Left ventricle myocardium inferior (tissue), 1 donor: Measurements from ENCODE around the gene RPS15. TPM values are rescaled to one million over a fixed set of nuclear protein-coding genes. Genes with fewer than 3 reads are reported as not detected.

Experiments
- DNase-seq: peaks from one replicate; pipeline ENCODE4 v3.0.0-alpha.2; 2020
- H3K27ac ChIP-seq: fragments of 200-600 bp; replicated peaks from 2 replicates; pipeline ENCODE4 v1.8.0; 2021
- H3K27me3 ChIP-seq: fragments of 200-600 bp; 2 replicates; pipeline ENCODE4 v1.8.0; 2021; ENCODE audit warnings: low read depth
- H3K36me3 ChIP-seq: fragments of 200-600 bp; 2 replicates; pipeline ENCODE4 v1.8.0; 2021
- H3K4me1 ChIP-seq: fragments of 200-600 bp; 2 replicates; pipeline ENCODE4 v1.8.0; 2021
- H3K4me3 ChIP-seq: fragments of 200-600 bp; 2 replicates; pipeline ENCODE4 v1.8.0; 2021; ENCODE audit warnings: mild to moderate bottlenecking, moderate library complexity
- H3K9me3 ChIP-seq: fragments of 200-600 bp; replicated peaks from 2 replicates; pipeline ENCODE4 v1.8.0; 2021
- intact Hi-C: fragments of 100-400 bp; cut with micrococcal nuclease; formaldehyde crosslinking; loops from one replicate; pipeline ENCODE4 v1.11.0; 2022
- total RNA-seq: library from RNA; stranded (reverse); fragmentation: NEBNext Ultra II Directional; extraction: Animal tissue kit (Norgen Biotek cat#: 25700); gene quantifications from one replicate; pipeline ENCODE4 v1.2.1, GENCODE V29; 2021
- TF ChIP-seq, protein P1 (sequence below): fragments of 200-600 bp; IDR thresholded peaks from 2 replicates; pipeline ENCODE4 v1.8.0; 2021; ENCODE audit warnings: antibody characterized with exemption, mild to moderate bottlenecking, borderline replicate concordance
- donor health status: DM: no; HTN: yes; CAD: no; lungs with severe emphysema.

Gene RPS15
- total RNA-seq, 1 donor from 2014 or later = 588 TPM

GRCh38 chr19:1408300-1409203 is 29.6 kb upstream of the RPS15 start:
- peak overlapping the region; percentile 96 for H3K27ac ChIP-seq
- intact Hi-C loops = no loop called here
- peak; percentile 59 for DNase-seq
- no peaks in the 10 kb centered on the region for H3K9me3 ChIP-seq
- no peaks in the 10 kb centered on the region for H3K27me3 ChIP-seq
- H3K4me1 ChIP-seq = peaks cover 66% of the 10 kb centered on the region
- H3K36me3 ChIP-seq = peaks cover 9% of the 10 kb centered on the region
- TF ChIP-seq, protein P1, sequence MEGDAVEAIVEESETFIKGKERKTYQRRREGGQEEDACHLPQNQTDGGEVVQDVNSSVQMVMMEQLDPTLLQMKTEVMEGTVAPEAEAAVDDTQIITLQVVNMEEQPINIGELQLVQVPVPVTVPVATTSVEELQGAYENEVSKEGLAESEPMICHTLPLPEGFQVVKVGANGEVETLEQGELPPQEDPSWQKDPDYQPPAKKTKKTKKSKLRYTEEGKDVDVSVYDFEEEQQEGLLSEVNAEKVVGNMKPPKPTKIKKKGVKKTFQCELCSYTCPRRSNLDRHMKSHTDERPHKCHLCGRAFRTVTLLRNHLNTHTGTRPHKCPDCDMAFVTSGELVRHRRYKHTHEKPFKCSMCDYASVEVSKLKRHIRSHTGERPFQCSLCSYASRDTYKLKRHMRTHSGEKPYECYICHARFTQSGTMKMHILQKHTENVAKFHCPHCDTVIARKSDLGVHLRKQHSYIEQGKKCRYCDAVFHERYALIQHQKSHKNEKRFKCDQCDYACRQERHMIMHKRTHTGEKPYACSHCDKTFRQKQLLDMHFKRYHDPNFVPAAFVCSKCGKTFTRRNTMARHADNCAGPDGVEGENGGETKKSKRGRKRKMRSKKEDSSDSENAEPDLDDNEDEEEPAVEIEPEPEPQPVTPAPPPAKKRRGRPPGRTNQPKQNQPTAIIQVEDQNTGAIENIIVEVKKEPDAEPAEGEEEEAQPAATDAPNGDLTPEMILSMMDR = no peak
- H3K4me3 ChIP-seq = peak overlapping the region; percentile 86

GRCh38 chr19:1409204-1410005 is 28.8 kb upstream of the RPS15 start:
- H3K9me3 ChIP-seq = no peaks in the 10 kb centered on the region
- TF ChIP-seq, protein P1 = no peak
- peaks cover 10% of the 10 kb centered on the region for H3K36me3 ChIP-seq
- H3K4me1 ChIP-seq = peaks cover 75% of the 10 kb centered on the region
- intact Hi-C loops = no loop called here
- H3K4me3 ChIP-seq = peak overlapping the region; percentile 86
- H3K27ac ChIP-seq = peak overlapping the region; percentile 96
- DNase-seq = no peak
- no peaks in the 10 kb centered on the region for H3K27me3 ChIP-seq

DNA sequence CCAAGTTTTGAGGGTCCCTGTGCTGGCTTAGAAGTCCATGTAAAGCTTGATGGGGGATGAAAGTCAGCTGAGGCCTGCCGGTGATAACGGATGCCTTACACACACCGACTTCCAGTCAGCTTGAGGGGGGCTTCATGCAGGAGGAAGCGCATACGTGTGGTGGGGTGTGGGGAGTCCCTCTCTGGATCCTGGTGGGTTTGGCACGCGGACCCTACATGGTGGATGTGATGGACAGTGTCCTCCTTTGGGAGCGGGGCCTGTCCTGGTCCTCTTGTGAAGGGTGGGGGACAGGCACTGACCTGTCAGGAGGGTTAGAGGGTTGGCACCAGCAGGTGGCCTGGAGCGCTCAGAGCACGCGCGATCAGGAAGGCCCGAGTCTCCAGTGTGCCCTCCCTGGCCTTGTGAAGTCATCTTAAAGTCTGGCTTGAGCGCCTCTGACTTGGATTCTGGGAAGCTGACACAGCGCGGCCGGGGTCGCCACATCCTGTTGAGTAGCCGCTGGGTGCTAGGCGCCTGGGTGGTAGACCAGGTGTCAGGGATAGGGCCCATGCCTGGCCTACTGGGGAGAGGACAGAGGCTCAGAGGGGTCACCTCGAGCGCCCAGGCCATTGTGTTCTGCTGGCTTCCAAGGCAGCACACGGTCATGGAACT is 27.9 kb upstream of the RPS15 start:
- Histone ChIP-seq H3K36me3 (peaks cover 10% of the 10 kb centered on the region), H3K4me1 (peaks cover 83% of the 10 kb centered on the region), H3K27ac (peak overlapping the region; percentile 96), H3K9me3 (no peaks in the 10 kb centered on the region), H3K4me3 (peak overlapping the region; percentile 86), H3K27me3 (no peaks in the 10 kb centered on the region)
- DNase-seq = no peak
- intact Hi-C loops = no loop called here
- TF ChIP-seq, protein P1 = no peak

GRCh38 chr19:1410789-1411188 is 27.4 kb upstream of the RPS15 start:
- Histone ChIP-seq H3K4me1 (peaks cover 89% of the 10 kb centered on the region), H3K9me3 (no peaks in the 10 kb centered on the region), H3K27me3 (no peaks in the 10 kb centered on the region), H3K36me3 (peaks cover 10% of the 10 kb centered on the region), H3K4me3 (peak overlapping the region; percentile 86), H3K27ac (peak overlapping the region; percentile 96)
- intact Hi-C loops = no loop called here
- no peak for DNase-seq
- TF ChIP-seq, protein P1 = no peak
